Right lobe of liver (tissue), 4 donors: ENCODE data around the gene ADGRG6.

Experiments used
- CTCF ChIP-seq, 4 donors: fragments of 200-600 bp in 3 of 4; fragments of 450-650 bp in 1 of 4; IDR thresholded peaks; one replicate each; pipeline versions ENCODE4 v1.5.1 to v1.8.0; 2016 to 2022; ENCODE audit warnings: antibody characterized with exemption in 4 of 4, mild to moderate bottlenecking in 2 of 4
- POLR2A ChIP-seq: fragments of 450-650 bp; IDR thresholded peaks from one replicate; pipeline ENCODE4 v1.6.1; 2017; ENCODE audit warnings: antibody characterized with exemption, mild to moderate bottlenecking
- donor health status: DM: no; HTN: no; CAD: no.
- donor health status: DM: no; HTN: no; CAD: no.
- donor health status: DM: no; HTN: yes; CAD: no.

- no peak for TF ChIP-seq CTCF (IDR thresholded peaks at IDR 0.05)
- TF ChIP-seq POLR2A, result no peak
These were observed 127.4 kb downstream of the ADGRG6 start for GRCh38 chr6:142429195-142429594.
